T-helper 2 cell treated with Interferon-gamma antibody and Interleukin-4, amounts not matched to agents 5 μg/mL and 100 μg/mL, for 36 hours (primary cell): ENCODE results near the gene MRPL18.

Experiments used
- DNase-seq: peaks from one replicate; pipeline ENCODE4 v3.0.0; 2021; ENCODE audit warnings: low spot score
- H3K27ac Mint-ChIP-seq: one replicate; pipeline ENCODE4 v1.8.0; 2021; ENCODE audit warnings: mild to moderate bottlenecking, mixed read lengths
- H3K27me3 Mint-ChIP-seq: one replicate; pipeline ENCODE4 v1.8.0; 2021; ENCODE audit warnings: low read depth, mixed read lengths
- H3K36me3 Mint-ChIP-seq: one replicate; pipeline ENCODE4 v1.8.0; 2021; ENCODE audit warnings: low read depth, mixed read lengths
- H3K4me1 Mint-ChIP-seq: one replicate; pipeline ENCODE4 v1.8.0; 2021; ENCODE audit warnings: low read depth, mixed read lengths
- H3K4me3 Mint-ChIP-seq: one replicate; pipeline ENCODE4 v1.8.0; 2022; ENCODE audit warnings: mild to moderate bottlenecking, moderate library complexity, mixed read lengths
- H3K9me3 Mint-ChIP-seq: one replicate; pipeline ENCODE4 v1.8.0; 2021; ENCODE audit warnings: mixed read lengths

MRPL18 gene

DNA sequence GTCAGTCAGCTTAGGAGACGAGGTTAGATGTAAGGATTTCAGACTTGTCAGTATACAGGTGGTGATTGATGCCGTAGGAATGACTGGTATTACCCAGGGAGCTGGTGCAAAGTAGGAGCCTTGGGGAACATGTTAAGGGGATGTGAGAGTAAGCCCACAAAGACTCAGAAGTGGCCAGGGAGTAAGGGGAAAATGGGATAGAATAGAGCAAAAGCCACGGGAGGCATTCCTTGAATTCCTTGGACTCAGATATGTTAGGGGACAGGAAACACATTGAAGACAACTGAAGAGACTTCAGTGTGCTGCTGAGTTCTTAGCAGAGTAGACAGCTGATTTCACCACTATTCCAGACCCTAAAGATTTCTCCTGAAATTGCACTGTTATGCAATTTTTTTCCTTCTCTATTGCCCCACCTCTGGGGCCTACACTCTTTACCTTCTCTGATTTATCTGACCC is 29.6 kb upstream of the MRPL18 start:
- Mint-ChIP-seq H3K27me3 (no peaks in the 10 kb centered on the region), H3K4me3 (peak overlapping the region; percentile 90), H3K36me3 (peaks cover 54% of the 10 kb centered on the region), H3K27ac (peak overlapping the region; percentile 98), H3K4me1 (peaks cover 38% of the 10 kb centered on the region), H3K9me3 (no peaks in the 10 kb centered on the region)
- no peak for DNase-seq

DNA sequence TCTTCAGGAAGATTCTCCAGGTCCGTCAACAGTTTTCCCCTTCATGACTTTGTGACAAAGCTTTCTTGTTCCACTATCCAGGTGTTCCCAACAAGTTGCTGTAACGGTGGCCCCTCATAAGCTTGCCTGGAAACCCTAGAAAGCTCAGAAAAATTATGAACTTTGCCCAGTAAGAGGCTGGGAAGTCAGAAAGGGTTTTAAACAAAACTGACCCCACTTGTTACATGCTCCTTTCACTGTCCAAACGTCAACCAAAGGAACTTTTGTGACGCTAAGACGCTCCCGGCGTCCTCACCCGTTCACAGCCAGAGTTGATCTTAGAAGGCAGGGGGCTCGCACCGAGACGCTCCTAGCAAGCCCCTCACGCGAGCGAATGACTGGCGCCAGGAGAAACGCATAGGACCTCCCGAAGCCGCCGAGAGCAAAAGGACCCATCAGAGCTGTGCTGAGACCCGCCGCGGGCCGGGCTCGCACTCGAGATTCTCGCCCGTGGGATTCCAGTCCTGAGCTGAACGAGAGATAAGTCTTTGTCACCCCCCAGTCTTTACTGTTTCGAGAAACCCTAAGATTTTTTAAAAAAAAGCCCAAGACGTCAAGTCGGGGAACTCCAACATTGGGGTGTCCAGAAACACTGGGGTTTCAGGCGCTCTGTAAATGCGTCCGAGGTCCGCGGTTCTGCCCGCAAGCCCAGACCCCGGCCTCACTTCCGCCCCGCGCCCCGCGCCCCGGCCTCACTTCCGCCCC is 29.0 kb upstream of the MRPL18 start:
- Mint-ChIP-seq H3K4me3 (peak overlapping the region; percentile 90), H3K4me1 (peaks cover 42% of the 10 kb centered on the region), H3K9me3 (no peaks in the 10 kb centered on the region), H3K27me3 (no peaks in the 10 kb centered on the region), H3K27ac (peak overlapping the region; percentile 98), H3K36me3 (peaks cover 52% of the 10 kb centered on the region)
- DNase-seq, result no peak

DNA sequence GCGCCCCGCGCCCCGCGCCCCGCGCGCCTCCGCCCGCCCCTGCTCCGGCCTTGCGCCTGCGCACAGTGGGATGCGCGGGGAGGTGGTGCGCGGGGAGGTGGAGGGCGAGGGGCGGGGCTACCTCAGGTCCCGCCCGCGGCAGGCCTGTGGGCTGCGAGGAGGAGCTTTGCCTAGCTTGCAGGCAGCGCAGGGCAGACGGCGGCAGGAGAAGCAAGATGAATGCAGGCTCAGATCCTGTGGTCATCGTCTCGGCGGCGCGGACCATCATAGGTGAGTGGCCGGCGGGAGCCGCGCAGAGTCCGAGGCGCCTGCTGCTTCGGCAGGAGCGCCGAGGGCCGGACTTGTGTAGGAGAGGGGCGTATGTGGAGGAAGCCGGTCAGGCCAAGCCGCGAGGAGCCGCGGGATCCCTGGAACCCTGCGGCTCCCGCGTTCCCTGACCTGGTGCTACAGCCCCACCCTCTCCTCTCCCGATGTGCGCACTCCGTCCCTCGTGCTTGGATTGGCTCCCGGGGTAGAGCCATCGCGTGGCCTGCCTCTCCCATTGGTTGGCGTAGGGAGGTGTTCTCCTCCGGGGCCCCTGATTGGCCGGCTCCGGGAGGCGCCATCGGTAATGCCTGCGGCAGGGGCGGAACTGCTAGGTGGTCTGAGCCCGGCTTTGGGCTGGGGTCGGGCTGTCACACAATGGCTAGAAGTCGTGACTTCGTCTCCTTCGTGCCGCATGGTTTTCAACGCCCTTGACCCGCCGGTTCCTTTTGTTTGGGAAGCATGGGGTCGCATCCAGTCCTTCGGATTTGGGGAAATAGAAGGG is 28.2 kb upstream of the MRPL18 start, which contains the start of gene ACAT2:
TSS of gene ACAT2 (plus strand) at position 173 of the 808 bp plus-strand sequence. CDS start at position 216, 43 bp downstream.
- no peaks in the 10 kb centered on the region for H3K9me3 Mint-ChIP-seq
- H3K36me3 Mint-ChIP-seq, result peaks cover 55% of the 10 kb centered on the region
- peak within 1 kb of the TSS; percentile 95 for H3K4me3 Mint-ChIP-seq
- peaks cover 49% of the 10 kb centered on the region for H3K4me1 Mint-ChIP-seq
- no peaks in the 10 kb centered on the region for H3K27me3 Mint-ChIP-seq
- H3K27ac Mint-ChIP-seq, result peak within 1 kb of the TSS; percentile 98
- DNase-seq, result peak; percentile 93

DNA sequence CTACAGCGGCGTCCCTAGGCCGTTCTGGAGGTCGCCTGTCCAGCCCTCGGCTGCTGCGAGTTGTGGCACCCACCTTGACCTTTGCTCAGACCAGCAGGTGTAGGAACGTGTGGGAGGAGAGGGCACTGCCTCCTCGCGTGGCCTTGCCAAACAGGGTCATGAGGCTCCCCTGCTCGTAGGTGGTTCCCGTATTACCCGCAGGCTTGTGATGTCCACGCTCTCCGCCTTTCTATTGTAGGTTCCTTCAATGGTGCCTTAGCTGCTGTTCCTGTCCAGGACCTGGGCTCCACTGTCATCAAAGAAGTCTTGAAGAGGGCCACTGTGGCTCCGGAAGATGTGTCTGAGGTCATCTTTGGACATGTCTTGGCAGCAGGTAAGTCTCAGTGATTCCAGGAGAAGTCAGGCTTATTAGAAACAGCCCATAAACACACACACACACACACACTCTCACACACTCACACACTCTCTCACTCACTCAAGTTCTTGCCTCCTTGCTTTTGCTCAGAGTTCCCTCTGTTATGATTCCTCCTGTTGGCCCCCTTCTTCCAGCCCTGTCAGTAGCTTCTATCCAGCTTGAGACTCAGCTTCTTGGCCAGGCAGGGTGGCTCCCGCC is 27.5 kb upstream of the MRPL18 start:
- Mint-ChIP-seq H3K4me3 (peak overlapping the region; percentile 95), H3K9me3 (no peaks in the 10 kb centered on the region), H3K36me3 (peaks cover 59% of the 10 kb centered on the region), H3K27ac (peak overlapping the region; percentile 98), H3K27me3 (no peaks in the 10 kb centered on the region), H3K4me1 (peaks cover 52% of the 10 kb centered on the region)
- DNase-seq, result peak; percentile 24

DNA sequence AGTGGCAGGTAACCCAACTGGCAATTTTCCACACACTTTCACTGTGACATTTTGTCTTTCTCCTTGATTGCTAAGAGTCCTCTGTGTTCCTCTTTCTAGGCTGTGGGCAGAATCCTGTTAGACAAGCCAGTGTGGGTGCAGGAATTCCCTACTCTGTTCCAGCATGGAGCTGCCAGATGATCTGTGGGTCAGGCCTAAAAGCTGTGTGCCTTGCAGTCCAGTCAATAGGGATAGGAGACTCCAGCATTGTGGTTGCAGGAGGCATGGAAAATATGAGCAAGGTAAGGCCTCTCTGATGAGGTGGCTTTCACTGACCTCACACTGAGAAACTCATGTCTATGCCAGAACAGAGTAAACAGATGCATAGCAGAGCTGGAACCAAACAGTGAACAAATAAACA is 23.4 kb upstream of the MRPL18 start:
- Mint-ChIP-seq H3K27me3 (no peaks in the 10 kb centered on the region), H3K9me3 (no peaks in the 10 kb centered on the region), H3K4me1 (peaks cover 36% of the 10 kb centered on the region), H3K27ac (no peak overlapping the region), H3K36me3 (peaks cover 73% of the 10 kb centered on the region), H3K4me3 (no peak overlapping the region)
- no peak for DNase-seq

DNA sequence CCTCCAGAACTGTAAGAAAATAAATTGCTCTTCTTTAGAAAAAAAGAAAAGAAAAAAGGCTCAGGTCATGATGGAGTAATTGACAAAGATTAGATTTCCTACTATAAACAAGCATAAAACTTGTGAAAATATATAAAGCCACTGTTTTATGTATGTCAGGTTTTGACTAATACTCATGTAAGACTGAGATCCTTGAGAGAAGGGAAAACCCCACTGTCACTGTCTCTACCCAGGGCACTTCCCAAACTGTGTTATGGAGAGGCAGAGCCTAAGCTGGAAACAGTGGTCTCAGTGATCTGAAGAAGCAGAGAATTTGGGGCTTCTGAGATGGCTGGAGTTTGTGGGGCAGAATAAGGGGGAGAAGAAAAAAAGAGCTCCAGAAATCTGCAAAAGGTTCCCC is 20.8 kb upstream of the MRPL18 start:
- H3K36me3 Mint-ChIP-seq, result peaks cover 74% of the 10 kb centered on the region
- H3K4me3 Mint-ChIP-seq, result no peak overlapping the region
- no peaks in the 10 kb centered on the region for H3K9me3 Mint-ChIP-seq
- H3K4me1 Mint-ChIP-seq, result peaks cover 27% of the 10 kb centered on the region
- H3K27ac Mint-ChIP-seq, result no peak overlapping the region
- no peaks in the 10 kb centered on the region for H3K27me3 Mint-ChIP-seq
- DNase-seq, result no peak

DNA sequence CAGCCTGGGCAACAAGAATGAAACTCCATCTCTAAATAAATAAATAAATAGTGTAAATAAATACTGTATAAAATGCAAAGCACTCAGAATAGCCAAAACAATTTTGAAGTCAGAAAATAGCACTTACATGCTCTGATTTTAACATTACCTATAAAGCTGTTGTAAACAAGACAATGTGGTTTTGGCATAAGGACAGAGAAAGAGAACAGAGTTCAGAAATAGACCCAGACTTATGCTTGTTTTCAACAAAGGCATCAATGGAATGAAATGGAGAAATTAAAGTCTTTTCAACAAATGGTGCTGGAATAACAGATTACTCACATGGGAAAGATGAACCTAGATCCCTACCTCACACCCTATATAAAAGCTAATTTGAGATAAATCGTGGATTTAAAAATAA is 18.1 kb upstream of the MRPL18 start:
- DNase-seq, result no peak
- H3K9me3 Mint-ChIP-seq, result no peaks in the 10 kb centered on the region
- no peaks in the 10 kb centered on the region for H3K27me3 Mint-ChIP-seq
- no peak overlapping the region for H3K27ac Mint-ChIP-seq
- peaks cover 11% of the 10 kb centered on the region for H3K4me1 Mint-ChIP-seq
- H3K4me3 Mint-ChIP-seq, result no peak overlapping the region
- peaks cover 72% of the 10 kb centered on the region for H3K36me3 Mint-ChIP-seq

DNA sequence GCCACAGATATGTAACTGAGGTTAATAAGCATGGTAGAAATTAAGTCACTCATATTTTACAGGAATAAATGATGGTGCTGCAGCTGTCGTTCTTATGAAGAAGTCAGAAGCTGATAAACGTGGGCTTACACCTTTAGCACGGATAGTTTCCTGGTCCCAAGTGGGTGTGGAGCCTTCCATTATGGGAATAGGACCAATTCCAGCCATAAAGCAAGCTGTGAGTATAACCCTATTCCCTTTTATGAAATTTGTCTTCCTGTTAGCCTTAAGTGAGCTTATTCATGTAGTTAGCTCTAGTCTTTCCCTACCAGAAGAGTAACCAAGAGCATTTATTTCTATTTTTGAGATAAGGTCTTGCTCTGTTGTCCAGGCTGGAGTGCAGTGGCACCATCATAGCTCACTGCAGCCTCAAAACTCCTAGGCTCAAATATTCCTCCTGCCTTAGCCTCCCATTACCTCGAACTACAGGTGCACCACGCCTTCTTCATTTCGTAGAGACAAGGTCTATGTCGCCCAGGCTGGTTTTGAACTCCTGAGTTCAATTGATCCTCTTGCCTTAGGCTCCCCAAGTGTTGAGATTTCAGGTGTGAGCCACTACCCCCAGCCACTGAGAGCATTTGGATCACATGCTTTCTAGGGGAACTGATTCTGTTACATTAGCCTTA is 12.9 kb upstream of the MRPL18 start:
- Mint-ChIP-seq H3K27me3 (no peaks in the 10 kb centered on the region), H3K36me3 (peaks cover 72% of the 10 kb centered on the region), H3K9me3 (no peaks in the 10 kb centered on the region), H3K4me1 (peaks cover 12% of the 10 kb centered on the region), H3K27ac (no peak overlapping the region), H3K4me3 (no peak overlapping the region)
- DNase-seq, result no peak

DNA sequence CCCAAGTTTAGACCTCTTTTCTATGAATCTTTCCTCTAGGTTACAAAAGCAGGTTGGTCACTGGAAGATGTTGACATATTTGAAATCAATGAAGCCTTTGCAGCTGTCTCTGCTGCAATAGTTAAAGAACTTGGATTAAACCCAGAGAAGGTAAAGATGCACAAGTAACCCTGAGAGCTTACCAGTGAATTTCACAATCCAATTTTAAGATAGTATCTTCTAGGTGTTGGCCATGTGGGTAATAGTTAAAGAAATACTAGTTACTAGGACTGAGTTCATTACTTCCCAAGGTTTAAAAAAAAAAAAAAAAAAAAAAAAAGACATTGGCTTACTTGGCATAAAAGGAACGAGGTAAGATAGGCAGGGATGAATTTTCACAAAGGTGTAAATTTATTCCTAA is 12.1 kb upstream of the MRPL18 start:
- no peak overlapping the region for H3K27ac Mint-ChIP-seq
- peaks cover 77% of the 10 kb centered on the region for H3K36me3 Mint-ChIP-seq
- H3K4me1 Mint-ChIP-seq, result peaks cover 19% of the 10 kb centered on the region
- no peaks in the 10 kb centered on the region for H3K27me3 Mint-ChIP-seq
- H3K9me3 Mint-ChIP-seq, result no peaks in the 10 kb centered on the region
- no peak overlapping the region for H3K4me3 Mint-ChIP-seq
- no peak for DNase-seq

DNA sequence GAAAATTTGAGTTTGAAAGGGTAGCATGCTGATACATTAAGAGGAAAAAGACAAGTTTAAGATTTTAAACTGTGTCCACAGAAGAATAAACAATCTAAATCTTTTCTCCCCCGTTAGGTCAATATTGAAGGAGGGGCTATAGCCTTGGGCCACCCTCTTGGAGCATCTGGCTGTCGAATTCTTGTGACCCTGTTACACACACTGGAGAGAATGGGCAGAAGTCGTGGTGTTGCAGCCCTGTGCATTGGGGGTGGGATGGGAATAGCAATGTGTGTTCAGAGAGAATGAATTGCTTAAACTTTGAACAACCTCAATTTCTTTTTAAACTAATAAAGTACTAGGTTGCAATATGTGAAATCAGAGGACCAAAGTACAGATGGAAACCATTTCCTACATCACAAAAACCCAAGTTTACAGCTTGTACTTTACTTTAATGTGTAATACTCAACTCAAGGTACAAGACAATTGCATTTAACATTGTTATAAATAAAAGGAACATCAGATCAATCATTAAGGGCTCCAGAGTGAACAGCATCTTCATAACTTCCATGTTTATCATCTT is 11.6 kb upstream of the MRPL18 start:
- DNase-seq, result no peak
- Mint-ChIP-seq H3K4me3 (no peak overlapping the region), H3K27me3 (no peaks in the 10 kb centered on the region), H3K27ac (peak overlapping the region; percentile 7), H3K9me3 (no peaks in the 10 kb centered on the region), H3K36me3 (peaks cover 77% of the 10 kb centered on the region), H3K4me1 (peaks cover 20% of the 10 kb centered on the region)

DNA sequence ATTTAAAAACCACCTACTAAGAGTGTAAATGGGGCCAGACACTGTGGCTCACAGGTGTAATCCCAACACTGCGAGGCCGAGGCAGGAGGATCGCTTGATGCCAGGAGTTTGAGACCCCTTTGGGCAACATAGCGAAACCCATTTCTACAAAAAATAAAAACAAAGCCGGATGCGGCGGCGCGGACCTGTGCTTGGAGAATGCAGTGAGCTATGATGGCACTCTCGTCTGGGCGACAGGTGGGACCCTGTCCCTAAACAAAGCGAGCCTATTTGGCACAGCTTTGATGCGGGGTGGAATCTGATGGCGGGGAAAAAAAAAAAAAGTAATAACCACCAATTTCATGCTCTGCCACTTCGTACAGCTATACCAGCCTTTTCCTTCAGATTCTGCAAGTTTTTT is 2.0 kb upstream of the MRPL18 start:
- Mint-ChIP-seq H3K4me1 (peaks cover 49% of the 10 kb centered on the region), H3K9me3 (no peaks in the 10 kb centered on the region), H3K4me3 (peak overlapping the region; percentile 96), H3K36me3 (peaks cover 72% of the 10 kb centered on the region), H3K27ac (peak overlapping the region; percentile 79), H3K27me3 (peaks cover 2% of the 10 kb centered on the region)
- DNase-seq, result no peak

DNA sequence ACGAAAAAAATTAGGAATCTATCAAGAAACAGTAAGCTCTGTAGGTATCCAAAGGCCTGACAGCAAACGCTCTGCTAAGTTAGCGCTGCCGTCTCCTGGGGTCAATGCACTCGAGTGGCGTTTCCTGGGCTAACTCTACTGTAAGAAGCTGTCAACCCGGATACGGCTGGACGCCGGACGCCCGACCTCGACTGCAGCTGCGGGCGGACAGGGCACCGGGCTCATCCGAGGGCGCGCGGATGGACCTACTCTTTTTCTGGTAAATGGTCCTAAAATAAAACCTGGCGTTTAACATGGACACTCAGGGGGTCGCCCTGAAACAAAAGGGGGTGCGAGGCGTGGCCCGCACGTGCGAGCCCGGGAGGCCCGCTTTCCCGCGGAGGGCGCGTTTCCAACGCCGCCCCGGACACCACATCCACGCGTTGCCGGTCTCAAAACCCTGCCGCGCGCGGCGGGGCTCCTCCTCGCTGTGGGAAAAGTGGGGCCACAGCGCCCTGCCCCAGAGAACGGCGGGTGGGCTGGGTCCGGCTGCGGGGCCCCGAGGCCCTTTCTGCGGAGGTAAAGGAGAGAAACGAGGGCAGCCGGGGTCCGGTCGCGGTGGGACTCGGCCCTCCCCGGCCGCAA is 1.4 kb upstream of the MRPL18 start:
- Mint-ChIP-seq H3K36me3 (peaks cover 71% of the 10 kb centered on the region), H3K4me1 (peaks cover 48% of the 10 kb centered on the region)

More for the DNA sequence above, 1.4 kb upstream of the MRPL18 start:
- Mint-ChIP-seq H3K9me3 (no peaks in the 10 kb centered on the region), H3K27ac (peak overlapping the region; percentile 79), H3K4me3 (peak overlapping the region; percentile 96), H3K27me3 (peaks cover 2% of the 10 kb centered on the region)
- DNase-seq, result peak; percentile 27
